ENCODE results near the gene EFEMP1.

- TF ChIP-seq CTCF (conservative IDR thresholded peaks at IDR 0.05; ENCODE audit: low read length): no peak
- no peak for TF ChIP-seq EZH2phosphoT487 (IDR thresholded peaks at IDR 0.05; ENCODE audit: borderline replicate concordance, low read depth, low read length)
These were observed 28.8 kb upstream of the EFEMP1 start for GRCh38 chr2:55952415-55952814.
